Frontal cortex (tissue), 4 donors: Measurements from ENCODE around the gene DCAF17. TPM values are rescaled to one million over a fixed set of nuclear protein-coding genes. Genes with fewer than 3 reads are reported as not detected.
A peak's percentile ranks its signal among the peaks of the same experiment; 100 is the strongest.
"Not testable (repeated sequence)": the region's sequence is repeated elsewhere in the genome, so short reads cannot be mapped to it uniquely, and the experiment has no call there.

Experiments used
- DNase-seq, 2 donors: peaks; one replicate each; pipeline ENCODE4 v3.0.0; 2012; ENCODE audit warnings: low spot score in 2 of 2
- FAIRE-seq: peaks from 2 replicates; lab custom pipeline; 2012; peaks lifted over from hg19 to GRCh38; lab: Jason Lieb, UNC
- total RNA-seq: library from RNA; depleted of rRNA; stranded (reverse); fragments of >200 nt; gene quantifications from one replicate; pipeline ENCODE4 v1.2.3, GENCODE V29; 2014
- donor health status: control.
- donor health status: control.
- donor health status: control.

Gene DCAF17
- total RNA-seq, 1 donor from 2014 or later = 70.5 TPM

GRCh38 chr2:171409436-171409971 lies 24.5 kb upstream of the DCAF17 start:
- FAIRE-seq = no peak
- DNase-seq = no peak

GRCh38 chr2:171410101-171410500 lies 23.9 kb upstream of the DCAF17 start:
- DNase-seq (no peak), FAIRE-seq (no peak)

GRCh38 chr2:171410624-171411023 lies 23.4 kb upstream of the DCAF17 start:
- no peak for FAIRE-seq
- DNase-seq = no peak

- no peak for DNase-seq
- FAIRE-seq = no peak
Observed at GRCh38 chr2:171411214-171411613, 22.8 kb upstream of the DCAF17 start.

GRCh38 chr2:171411791-171412483 lies 22.1 kb upstream of the DCAF17 start:
- FAIRE-seq = no peak

GRCh38 chr2:171412571-171413175 lies 21.4 kb upstream of the DCAF17 start:
- DNase-seq (no peak), FAIRE-seq (no peak)

More at GRCh38 chr2:171411791-171412483, 22.1 kb upstream of the DCAF17 start:
- DNase-seq = no peak

- not testable (repeated sequence) for DNase-seq, FAIRE-seq
Observed at GRCh38 chr2:171414645-171415044, 19.4 kb upstream of the DCAF17 start.

- FAIRE-seq = no peak
- peak in 1 of 2 donors; percentile 60 for DNase-seq
Observed at GRCh38 chr2:171416009-171416926, 17.8 kb upstream of the DCAF17 start.

- FAIRE-seq (no peak), DNase-seq (no peak)
Observed at GRCh38 chr2:171419333-171419732, 14.7 kb upstream of the DCAF17 start.

GRCh38 chr2:171420728-171421563 lies 13.1 kb upstream of the DCAF17 start:
- DNase-seq (no peak), FAIRE-seq (no peak)

- FAIRE-seq, DNase-seq: not testable (repeated sequence)
Observed at GRCh38 chr2:171422710-171423495, 11.1 kb upstream of the DCAF17 start.

- DNase-seq (no peak), FAIRE-seq (no peak)
Observed at GRCh38 chr2:171430516-171431410, 3.3 kb upstream of the DCAF17 start.

GRCh38 chr2:171431677-171432167 lies 2.3 kb upstream of the DCAF17 start:
- DNase-seq (no peak), FAIRE-seq (no peak)

GRCh38 chr2:171432206-171432968 lies 1.6 kb upstream of the DCAF17 start:
- FAIRE-seq (no peak), DNase-seq (no peak)

- FAIRE-seq (no peak), DNase-seq (no peak)
Observed at GRCh38 chr2:171432969-171433762, 860 bp upstream of the DCAF17 start.

- FAIRE-seq = no peak
- no peak for DNase-seq
Observed at GRCh38 chr2:171433763-171434012, 338 bp upstream of the DCAF17 start, which contains the start of gene METTL8. METTL8 (minus strand) TSS chr2:171433990; CDS start chr2:171392185, 41,805 bp downstream.
